ENCODE results near the gene KCNH1.

DNA sequence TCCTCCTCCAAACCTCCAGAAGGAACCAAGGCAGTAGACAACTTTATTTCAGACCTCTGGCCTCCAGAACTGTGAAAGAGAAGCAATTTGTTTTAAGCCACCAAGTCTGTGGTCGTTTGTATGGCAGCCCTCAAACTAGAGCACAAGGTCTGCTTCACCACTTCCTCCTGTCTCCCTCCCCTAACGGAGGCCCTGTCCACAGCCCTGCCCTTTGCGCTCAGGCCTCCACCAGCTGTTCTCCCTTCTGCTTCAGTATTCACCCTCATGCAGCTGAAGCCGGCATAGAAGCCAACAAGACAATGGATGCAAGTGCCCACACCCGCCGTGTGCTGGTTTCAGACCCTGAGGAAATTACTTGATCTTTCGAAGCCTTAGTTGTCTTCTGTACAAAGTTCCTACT lies 441.2 kb downstream of the KCNH1 start:
- TF ChIP-seq EZH2 (IDR thresholded peaks at IDR 0.05; ENCODE audit: insufficient read depth, poor library complexity, severe bottlenecking) (no peak), EZH2phosphoT487 (IDR thresholded peaks at IDR 0.05; ENCODE audit: insufficient read depth, low read depth) (no peak)

All from GM23248 (cell line).